H1 (cell line): Measurements from ENCODE around the gene FZD4. TPM values are rescaled to one million over a fixed set of nuclear protein-coding genes. Genes with fewer than 3 reads are reported as not detected.

Experiments
- polyA plus RNA-seq, 7 experiments: library from polyadenylated mRNA; depleted of rRNA in 3 of 7; stranded (reverse) in 5 of 7; unstranded in 2 of 7; fragments of >200 nt in 5 of 7; fragments of 200-250 nt in 2 of 7; gene quantifications; 1 replicate in 5 of 7; 2 replicates in 1 of 7; 4 replicates in 1 of 7; pipeline versions ENCODE4 v1.2.1 to v1.2.3, GENCODE V29; 2011 to 2013; ENCODE audit warnings: missing spikeins in 2 of 7, mixed read lengths in 2 of 7
- total RNA-seq: library from RNA; stranded (reverse); fragmentation: NEBNext Ultra II Directional; extraction: Animal tissue kit (Norgen Biotek cat#: 25700); gene quantifications from 2 replicates; pipeline ENCODE4 v1.2.1, GENCODE V29; 2021
- TF ChIP-seq, protein P1 (sequence below): IDR thresholded peaks from 2 replicates; pipeline ENCODE4 v1.6.1; 2011; ENCODE audit warnings: low read length, improper control_type of control experiment

Gene FZD4
- total and polyA plus RNA-seq, 2 of the 8 experiments (the other 6 are each of a cell fraction or from before 2014, with no cell fraction given), result 3.1 to 7.1 TPM

DNA sequence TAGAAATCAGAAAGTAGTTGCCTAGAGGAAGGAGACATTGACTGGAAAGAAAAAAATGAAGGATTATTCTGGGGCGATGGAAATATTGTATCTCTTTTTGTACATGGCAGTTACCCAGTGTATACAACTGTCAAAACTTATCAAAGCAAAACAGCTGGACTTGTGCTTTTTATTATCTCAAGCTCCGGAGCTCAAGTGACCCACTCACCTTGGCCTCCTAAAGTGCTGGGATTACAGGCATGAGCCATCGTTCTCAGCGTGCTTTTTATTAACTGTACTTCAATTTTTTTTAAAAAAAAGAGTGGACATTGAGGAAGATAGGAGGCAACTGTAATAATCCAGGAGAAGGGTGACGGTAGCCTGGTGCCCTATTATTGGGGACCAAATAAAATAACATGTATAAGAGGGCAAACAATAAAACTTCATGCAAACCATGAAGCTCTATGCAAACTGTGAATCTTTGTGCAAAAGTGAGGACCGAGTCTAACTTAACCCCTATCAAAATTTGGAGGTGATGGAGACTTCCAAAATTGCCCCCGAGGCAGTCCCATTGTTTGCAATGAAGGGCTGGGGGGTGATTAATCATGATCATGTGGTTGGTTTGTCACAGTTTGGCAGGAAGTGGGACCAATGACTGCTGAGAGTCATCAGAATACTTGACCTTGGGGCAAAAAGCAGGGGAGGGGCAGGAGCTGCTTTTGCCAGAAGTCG is 23.5 kb downstream of the FZD4 start (continued):
- TF ChIP-seq, protein P1, sequence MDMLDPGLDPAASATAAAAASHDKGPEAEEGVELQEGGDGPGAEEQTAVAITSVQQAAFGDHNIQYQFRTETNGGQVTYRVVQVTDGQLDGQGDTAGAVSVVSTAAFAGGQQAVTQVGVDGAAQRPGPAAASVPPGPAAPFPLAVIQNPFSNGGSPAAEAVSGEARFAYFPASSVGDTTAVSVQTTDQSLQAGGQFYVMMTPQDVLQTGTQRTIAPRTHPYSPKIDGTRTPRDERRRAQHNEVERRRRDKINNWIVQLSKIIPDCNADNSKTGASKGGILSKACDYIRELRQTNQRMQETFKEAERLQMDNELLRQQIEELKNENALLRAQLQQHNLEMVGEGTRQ, result no peak
